ENCODE measurements around the gene TCP11.

The TCP11 gene

GRCh38 chr6:35086636-35087360 is 54.3 kb downstream of the TCP11 start:
- TF ChIP-seq CTCF (IDR thresholded peaks at IDR 0.05; ENCODE audit: control insufficient read depth, extremely low read depth, insufficient read depth): no peak
- DNase-seq (ENCODE audit: low read depth): no peak
- H3K4me3 ChIP-seq (ENCODE audit: low read depth, low read length): no peak overlapping the region

GRCh38 chr6:35086282-35086632 is 54.9 kb downstream of the TCP11 start:
- DNase-seq (ENCODE audit: low read depth): no peak
- no peak for TF ChIP-seq CTCF (IDR thresholded peaks at IDR 0.05; ENCODE audit: control insufficient read depth, extremely low read depth, insufficient read depth)
- H3K4me3 ChIP-seq (ENCODE audit: low read depth, low read length): no peak overlapping the region

- no peak overlapping the region for H3K4me3 ChIP-seq (ENCODE audit: low read depth, low read length)
- TF ChIP-seq CTCF (IDR thresholded peaks at IDR 0.05; ENCODE audit: control insufficient read depth, extremely low read depth, insufficient read depth): no peak
- no peak for DNase-seq (ENCODE audit: low read depth)
These were observed 55.5 kb downstream of the TCP11 start for GRCh38 chr6:35085359-35086281.

DNA sequence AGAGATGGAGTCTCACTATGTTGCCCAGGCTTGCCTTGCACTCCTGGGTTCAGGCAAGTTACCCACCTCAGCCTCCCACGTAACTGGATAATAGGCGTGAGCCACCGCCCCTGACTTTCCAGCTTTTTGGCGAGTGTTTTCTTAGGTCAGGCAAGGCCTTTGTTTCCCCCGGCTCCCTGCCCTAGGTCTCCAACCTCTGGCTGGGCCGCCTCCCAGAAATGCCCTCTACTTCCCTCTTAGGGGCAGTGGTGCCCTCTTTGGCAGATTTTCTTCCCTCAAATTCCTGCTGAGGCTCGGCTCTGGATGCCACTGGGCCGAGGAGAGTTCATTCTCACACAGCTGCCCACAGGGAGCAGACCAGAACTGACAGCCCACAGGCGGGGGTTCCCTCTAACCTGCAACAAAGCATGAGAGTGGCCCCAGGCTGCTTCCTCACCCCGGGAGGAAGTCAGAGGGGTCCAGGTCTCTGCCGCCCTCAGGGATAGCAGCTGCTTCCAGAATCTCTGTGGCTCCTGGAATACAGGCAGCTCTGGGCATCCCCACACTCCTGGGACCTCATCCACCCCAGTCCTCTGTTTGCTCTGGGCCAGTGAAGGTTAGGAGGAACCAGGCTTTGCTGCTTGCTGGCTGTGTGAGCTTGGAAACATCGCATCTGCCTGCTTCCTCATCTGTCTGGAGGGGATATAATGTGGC is 56.5 kb downstream of the TCP11 start:
- DNase-seq (ENCODE audit: low read depth): no peak
- no peak overlapping the region for H3K4me3 ChIP-seq (ENCODE audit: low read depth, low read length)
- no peak for TF ChIP-seq CTCF (IDR thresholded peaks at IDR 0.05; ENCODE audit: control insufficient read depth, extremely low read depth, insufficient read depth)

DNA sequence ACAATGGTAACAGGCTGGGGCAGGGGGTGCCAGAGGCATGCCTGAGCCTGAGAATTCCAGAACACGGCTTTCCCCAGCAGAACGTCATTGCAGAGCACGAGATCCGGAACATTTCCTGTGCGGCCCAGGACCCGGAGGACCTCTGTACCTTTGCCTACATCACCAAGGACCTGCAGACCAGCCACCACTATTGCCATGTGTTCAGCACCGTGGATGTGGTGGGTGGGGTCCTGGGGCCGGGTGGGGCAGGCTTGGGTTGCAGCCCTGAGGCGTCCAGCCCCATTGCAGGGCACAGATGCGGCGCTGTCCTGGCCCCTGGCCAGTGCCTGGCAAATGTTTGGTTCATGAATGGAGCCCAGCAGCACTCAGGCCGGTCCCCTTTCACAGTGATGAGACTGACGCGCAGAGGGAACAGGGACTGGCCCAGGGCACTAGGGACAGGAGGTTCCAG is 57.1 kb downstream of the TCP11 start:
- no peak overlapping the region for H3K4me3 ChIP-seq (ENCODE audit: low read depth, low read length)
- no peak for TF ChIP-seq CTCF (IDR thresholded peaks at IDR 0.05; ENCODE audit: control insufficient read depth, extremely low read depth, insufficient read depth)
- no peak for DNase-seq (ENCODE audit: low read depth)

DNA sequence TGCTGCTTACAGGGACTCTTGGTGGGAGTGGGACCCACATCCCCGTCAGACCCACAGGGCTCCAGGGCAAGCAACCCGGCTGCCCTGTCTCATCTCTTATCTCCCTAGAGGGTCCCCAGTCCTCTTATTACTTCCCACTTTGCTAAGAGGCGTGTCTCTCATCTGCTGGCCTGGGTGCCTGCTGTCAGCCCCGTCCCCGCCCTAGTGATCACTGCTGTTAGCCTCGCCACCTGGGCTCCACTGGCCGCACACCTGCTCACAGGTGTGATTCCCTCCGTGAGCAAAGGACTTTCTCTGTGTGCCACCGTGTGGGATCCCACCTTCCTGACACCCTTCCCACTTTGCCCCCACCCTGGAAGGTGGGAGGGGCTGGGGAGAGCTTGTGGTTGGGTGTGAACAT is 57.6 kb downstream of the TCP11 start:
- no peak overlapping the region for H3K4me3 ChIP-seq (ENCODE audit: low read depth, low read length)
- DNase-seq (ENCODE audit: low read depth): no peak
- no peak for TF ChIP-seq CTCF (IDR thresholded peaks at IDR 0.05; ENCODE audit: control insufficient read depth, extremely low read depth, insufficient read depth)

All from LNCaP clone FGC (cell line).